Cardiac muscle cell (in vitro differentiated cells and primary cell): ENCODE results near the gene NOTCH3. TPM values are rescaled to one million over a fixed set of nuclear protein-coding genes. Genes with fewer than 3 reads are reported as not detected.
A peak's percentile ranks its signal among the peaks of the same experiment; 100 is the strongest.

ENCODE experiments used
- DNase-seq, 2 donors: peaks; one replicate each; pipeline versions ENCODE4 v3.0.0 to v3.0.0-alpha.2; 2010 to 2017; ENCODE audit warnings: low read depth in 1 of 2, low spot score in 1 of 2
- H3K27ac ChIP-seq: fragments of 200-600 bp; sonication (generic); 2 replicates; pipeline ENCODE4 v1.5.1; 2016
- H3K27me3 ChIP-seq: fragments of 200-600 bp; sonication (generic); 2 replicates; pipeline ENCODE4 v1.6.0; 2016; ENCODE audit warnings: control low read depth
- H3K36me3 ChIP-seq: fragments of 200-600 bp; sonication (generic); 2 replicates; pipeline ENCODE4 v1.5.1; 2016; ENCODE audit warnings: control low read depth
- H3K4me1 ChIP-seq: fragments of 200-600 bp; sonication (generic); 2 replicates; pipeline ENCODE4 v1.8.1; 2017; ENCODE audit warnings: low read depth, mild to moderate bottlenecking, mixed run types
- H3K4me3 ChIP-seq: fragments of 200-600 bp; sonication (generic); 2 replicates; pipeline ENCODE4 v1.5.1; 2016; ENCODE audit warnings: mild to moderate bottlenecking
- H3K9me3 ChIP-seq: fragments of 200-600 bp; sonication (generic); 2 replicates; pipeline ENCODE4 v1.5.1; 2017; ENCODE audit warnings: low read depth, mild to moderate bottlenecking, control low read depth
- CTCF ChIP-seq: IDR thresholded peaks from 2 replicates; pipeline ENCODE4 v1.5.1; 2012; ENCODE audit warnings: low read depth, mild to moderate bottlenecking, low read length
- polyA plus RNA-seq: library from polyadenylated mRNA; unstranded; fragments of >200 nt; fragmentation: Nextera tagmentation; extraction: Ambion mirVana; gene quantifications from 2 replicates; pipeline ENCODE4 v1.2.1, GENCODE V29; 2016
- total RNA-seq: library from RNA; depleted of rRNA; stranded (reverse); fragments of >200 nt; gene quantifications from 2 replicates; pipeline ENCODE4 v1.2.3, GENCODE V29; 2016

Gene NOTCH3
- total and polyA plus RNA-seq, 2 experiments from 2014 or later = 19.9 to 40.4 TPM

DNA sequence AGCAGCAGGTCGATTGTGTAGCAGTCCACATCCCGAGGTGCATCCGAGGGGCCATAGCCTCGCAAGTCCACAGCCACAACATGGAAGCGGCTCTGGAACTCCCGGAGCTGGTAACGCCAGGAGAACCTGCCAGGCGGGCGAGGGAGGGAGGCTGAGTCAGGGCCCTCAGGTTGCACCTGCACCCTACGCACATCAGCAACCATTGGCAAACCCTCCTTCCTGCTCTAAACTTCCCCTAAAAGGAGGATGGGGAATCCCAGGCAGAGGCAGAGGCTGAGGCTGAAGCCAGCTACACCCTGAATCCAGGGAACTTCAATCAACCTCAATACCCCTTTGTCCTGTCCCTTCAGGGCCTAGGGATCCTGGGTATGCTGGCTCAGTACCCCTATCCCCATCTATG is 30.5 kb upstream of the NOTCH3 start:
- Histone ChIP-seq H3K4me3 (no peak overlapping the region), H3K27me3 (peaks cover 14% of the 10 kb centered on the region), H3K36me3 (peaks cover 4% of the 10 kb centered on the region), H3K9me3 (no peaks in the 10 kb centered on the region), H3K4me1 (no peaks in the 10 kb centered on the region), H3K27ac (no peak overlapping the region)
- TF ChIP-seq CTCF = no peak
- DNase-seq = no peak

- DNase-seq = no peak
- Histone ChIP-seq H3K36me3 (no peaks in the 10 kb centered on the region), H3K4me3 (no peak overlapping the region), H3K4me1 (no peaks in the 10 kb centered on the region), H3K9me3 (no peaks in the 10 kb centered on the region), H3K27me3 (peaks cover 7% of the 10 kb centered on the region), H3K27ac (no peak overlapping the region)
- TF ChIP-seq CTCF = no peak
Observed at GRCh38 chr19:15227261-15227660, 26.5 kb upstream of the NOTCH3 start.

GRCh38 chr19:15225760-15226159 is 25.0 kb upstream of the NOTCH3 start:
- Histone ChIP-seq H3K4me3 (no peak overlapping the region), H3K36me3 (no peaks in the 10 kb centered on the region), H3K27ac (no peak overlapping the region), H3K9me3 (no peaks in the 10 kb centered on the region), H3K4me1 (no peaks in the 10 kb centered on the region), H3K27me3 (no peaks in the 10 kb centered on the region)
- no peak for DNase-seq
- no peak for TF ChIP-seq CTCF

DNA sequence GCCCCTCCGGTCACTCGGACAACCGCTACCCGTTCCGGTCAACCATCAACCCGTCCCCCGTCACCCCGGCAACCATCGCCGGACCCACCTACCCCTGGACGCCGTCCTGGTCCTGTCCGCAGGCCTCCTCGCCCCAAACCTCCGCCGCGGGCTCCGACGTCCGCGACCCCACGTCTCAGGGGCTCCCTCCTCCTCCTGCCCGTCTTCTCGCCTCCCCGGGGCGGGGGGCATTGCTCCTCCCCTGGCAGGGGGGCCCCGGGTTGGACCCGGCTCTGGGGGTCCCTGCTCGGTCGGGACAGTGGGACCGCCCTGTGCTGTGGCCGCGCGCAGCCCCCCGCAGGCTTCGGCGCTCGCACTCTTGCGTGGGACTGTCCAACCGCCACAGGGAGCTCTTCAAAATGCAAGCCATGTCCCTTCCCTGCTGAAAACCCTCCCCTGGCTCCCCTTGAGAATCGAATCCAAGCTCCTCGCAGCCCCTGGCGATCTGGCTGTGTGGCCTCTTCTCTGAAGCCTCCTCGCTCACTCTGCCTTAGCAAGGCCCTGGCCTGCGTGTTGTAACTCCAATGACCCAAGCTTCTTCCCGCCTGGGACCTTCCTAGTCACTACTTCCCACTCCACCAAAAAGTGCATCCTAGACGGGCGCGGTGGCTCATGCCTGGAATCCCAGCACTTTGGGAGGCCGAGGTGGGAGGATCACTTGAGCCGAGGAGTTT is 23.0 kb upstream of the NOTCH3 start:
- H3K9me3 ChIP-seq = no peaks in the 10 kb centered on the region
- no peaks in the 10 kb centered on the region for H3K4me1 ChIP-seq
- no peak for TF ChIP-seq CTCF
- no peak overlapping the region for H3K27ac ChIP-seq
- H3K36me3 ChIP-seq = no peaks in the 10 kb centered on the region
- peak in 1 of 2 donors; percentile 32 for DNase-seq
- H3K4me3 ChIP-seq = peak overlapping the region; percentile 57
- H3K27me3 ChIP-seq = no peaks in the 10 kb centered on the region

DNA sequence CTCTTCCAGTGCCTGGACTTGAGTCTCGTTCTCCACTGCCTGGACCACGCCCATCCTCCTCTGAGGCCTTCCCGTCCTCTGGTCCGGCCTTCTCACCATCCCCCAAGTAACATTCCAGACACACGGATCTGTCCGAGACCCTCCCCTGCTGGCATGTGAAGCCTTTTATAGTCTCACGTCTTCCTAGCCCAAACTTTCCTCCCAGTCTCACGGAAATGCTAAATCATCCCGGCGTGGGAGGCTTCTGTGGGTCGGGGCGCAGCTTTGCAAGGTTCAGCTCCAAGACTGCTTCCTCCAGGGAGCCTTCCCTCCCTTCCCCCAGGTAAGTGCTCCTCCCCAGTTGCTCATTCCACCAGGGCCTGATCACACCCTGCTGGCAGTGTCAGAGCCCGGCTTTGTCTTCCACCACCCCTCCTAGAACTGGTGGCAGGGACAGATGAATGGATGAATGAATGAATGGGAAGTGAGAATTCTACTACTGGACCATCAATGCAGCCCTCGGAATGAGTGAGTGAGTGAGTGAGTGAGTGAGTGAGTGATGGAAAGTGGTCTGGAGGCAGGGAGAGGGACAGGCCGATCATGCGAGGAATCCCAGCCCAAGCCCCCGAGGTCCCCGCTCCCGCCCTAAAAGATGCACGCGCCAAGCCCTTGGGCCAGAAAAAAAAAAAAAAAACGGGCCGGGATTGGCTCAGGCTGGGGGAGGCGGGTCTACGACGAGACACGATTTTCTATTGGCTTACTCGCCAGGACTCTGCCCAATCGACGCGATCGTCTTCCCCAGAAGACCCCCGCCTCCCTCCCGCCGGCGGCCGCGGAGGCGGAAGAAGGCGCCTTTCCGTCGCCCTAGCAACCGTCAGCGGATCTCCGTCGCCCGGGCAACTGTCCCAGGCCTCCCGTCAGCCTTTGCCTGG is 22.2 kb upstream of the NOTCH3 start:
- no peak for TF ChIP-seq CTCF
- DNase-seq = peak; percentile 98
- H3K27ac ChIP-seq = no peak overlapping the region
- no peaks in the 10 kb centered on the region for H3K36me3 ChIP-seq
- no peaks in the 10 kb centered on the region for H3K9me3 ChIP-seq
- no peaks in the 10 kb centered on the region for H3K27me3 ChIP-seq
- H3K4me3 ChIP-seq = peak overlapping the region; percentile 57
- no peaks in the 10 kb centered on the region for H3K4me1 ChIP-seq
